Panc1 (cell line): Measurements from ENCODE around the gene FOXP2. TPM values are rescaled to one million over a fixed set of nuclear protein-coding genes. Genes with fewer than 3 reads are reported as not detected.
"Not testable (repeated sequence)": the region's sequence is repeated elsewhere in the genome, so short reads cannot be mapped to it uniquely, and the experiment has no call there.

ENCODE experiments used
- ATAC-seq: fragments of 200-7000 bp; cut with Tn5 transposase; 2 replicates; pipeline ENCODE4 v1.9.1; 2020; ENCODE audit warnings: mild to moderate bottlenecking, moderate library complexity
- BruUV-seq: library from RNA; stranded (reverse); fragments of 400-500 nt; replicated peaks from 2 replicates; lab custom pipeline; 2021; lab: Mats Ljungman, UMichigan
- CTCF ChIA-PET: fragments of 300-600 bp; sonication (Branson Sonifier 250); formaldehyde crosslinking; loops from one replicate; lab custom pipeline; 2022; ENCODE audit warnings: antibody characterized with exemption; lab: Charles Lee
- POLR2A ChIA-PET: fragments of 300-600 bp; sonication (Branson Sonifier 250); formaldehyde crosslinking; loops from one replicate; lab custom pipeline; 2022; ENCODE audit warnings: antibody characterized with exemption; lab: Charles Lee
- DNase-seq: peaks from one replicate; pipeline ENCODE4 v3.0.0-alpha.2; 2010; ENCODE audit warnings: low read depth, low spot score
- H3K27ac ChIP-seq: 2 replicates; pipeline ENCODE4 v1.5.1; 2011; ENCODE audit warnings: mild to moderate bottlenecking, low read length, inconsistent platforms
- H3K27me3 ChIP-seq: fragments of 200-500 bp; sonication (Bioruptor generic); 2 replicates; pipeline ENCODE4 v1.6.0; 2014; ENCODE audit warnings: low read length, inconsistent platforms; ENCODE audit not compliant: control insufficient read depth, insufficient read depth
- H3K36me3 ChIP-seq: fragments of 200-500 bp; sonication (Bioruptor generic); 2 replicates; pipeline ENCODE4 v1.5.1; 2014; ENCODE audit warnings: inconsistent platforms, mild to moderate bottlenecking, low read length, moderate library complexity; ENCODE audit not compliant: control insufficient read depth, insufficient read depth
- H3K4me1 ChIP-seq: 2 replicates; pipeline ENCODE4 v1.5.1; 2011; ENCODE audit warnings: inconsistent platforms, mild to moderate bottlenecking, low read length, moderate library complexity; ENCODE audit not compliant: control insufficient read depth, insufficient read depth
- H3K4me3 ChIP-seq, 2 experiments: 2 replicates each; pipeline ENCODE4 v1.5.1; 2011 to 2012; ENCODE audit warnings: low read depth in 2 of 2, low read length in 2 of 2, mild to moderate bottlenecking in 2 of 2, inconsistent platforms in 1 of 2, moderate library complexity in 1 of 2
- H3K9me3 ChIP-seq: fragments of 200-500 bp; sonication (Bioruptor generic); 2 replicates; pipeline ENCODE4 v1.5.1; 2014; ENCODE audit warnings: low read depth, mild to moderate bottlenecking, inconsistent platforms, low read length, moderate library complexity; ENCODE audit not compliant: control insufficient read depth, insufficient read depth
- CTCF ChIP-seq: fragments of 450-650 bp; IDR thresholded peaks from 2 replicates; pipeline ENCODE4 v1.5.1; 2017; ENCODE audit warnings: mild to moderate bottlenecking
- POLR2AphosphoS5 ChIP-seq: IDR thresholded peaks from 2 replicates; pipeline ENCODE4 v1.6.1; 2012; ENCODE audit warnings: mild to moderate bottlenecking, low read depth, low read length, moderate library complexity
- SIN3A ChIP-seq: IDR thresholded peaks from 2 replicates; pipeline ENCODE4 v1.6.1; 2012; ENCODE audit warnings: low read depth, mild to moderate bottlenecking, low read length, moderate library complexity, borderline replicate concordance; ENCODE audit not compliant: insufficient read depth
- TCF7L2 ChIP-seq: IDR thresholded peaks from 2 replicates; pipeline ENCODE4 v1.6.1; 2011; ENCODE audit warnings: mild to moderate bottlenecking, low read depth, low read length, inconsistent platforms
- in situ Hi-C: cut with HindIII; loops from 2 replicates; pipeline ENCODE4 v1.10.0; 2016; ENCODE audit warnings: low sequenced_read_pairs, low pct_unique_long_range_greater_than_20kb
- intact Hi-C: fragments of 100-400 bp; cut with micrococcal nuclease; formaldehyde crosslinking; loops from one replicate; pipeline ENCODE4 v1.10.0; 2022; ENCODE audit not compliant: unreplicated experiment
- total RNA-seq: library from RNA; stranded (reverse); gene quantifications from one replicate; pipeline ENCODE4 v1.2.1, GENCODE V29; 2021; ENCODE audit not compliant: unreplicated experiment
- TF ChIP-seq, protein P1 (sequence below), 2 experiments: IDR thresholded peaks; 2 replicates each; pipeline ENCODE4 v1.6.1; 2011 to 2012; ENCODE audit warnings: low read depth in 2 of 2, control low read depth in 1 of 2, low read length in 1 of 2, mild to moderate bottlenecking in 1 of 2, moderate library complexity in 1 of 2; ENCODE audit not compliant: insufficient read depth in 1 of 2

Gene FOXP2
- total RNA-seq, 1 experiment from 2014 or later, result 0.54 TPM

DNA sequence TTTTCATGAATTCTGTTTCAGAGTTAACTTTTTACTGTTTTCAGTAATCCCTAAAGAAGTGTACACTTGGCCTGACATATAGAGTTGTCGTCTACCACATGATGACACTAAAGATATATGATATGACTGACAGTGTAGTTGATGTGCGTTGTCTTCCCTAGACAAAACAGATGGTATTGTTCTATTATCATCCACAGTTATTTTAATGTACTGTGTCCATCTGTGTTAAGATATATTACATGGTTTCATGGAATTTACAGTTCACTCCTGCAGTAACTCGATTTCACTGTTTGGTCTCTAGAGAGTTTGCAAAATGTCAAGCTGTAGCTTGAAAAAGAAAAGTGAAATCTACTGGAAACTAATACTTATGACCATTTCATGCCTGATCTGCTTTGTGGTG is 18.1 kb downstream of the FOXP2 start:
- Histone ChIP-seq H3K4me1 (no peaks in the 10 kb centered on the region; the same call in 1 of the 2 replicates), H3K9me3 (no peaks in the 10 kb centered on the region), H3K27me3 (no peaks in the 10 kb centered on the region), H3K4me3 (no peak overlapping the region), H3K27ac (no peak overlapping the region; the same call in 1 of the 2 replicates), H3K36me3 (no peaks in the 10 kb centered on the region; the same call in 1 of the 2 replicates)
- CTCF ChIA-PET, result no interaction called here
- ATAC-seq (no peak), DNase-seq (no peak)
- TF ChIP-seq CTCF (no peak), POLR2AphosphoS5 (no peak), TCF7L2 (no peak), SIN3A (no peak)
- TF ChIP-seq, protein P1, sequence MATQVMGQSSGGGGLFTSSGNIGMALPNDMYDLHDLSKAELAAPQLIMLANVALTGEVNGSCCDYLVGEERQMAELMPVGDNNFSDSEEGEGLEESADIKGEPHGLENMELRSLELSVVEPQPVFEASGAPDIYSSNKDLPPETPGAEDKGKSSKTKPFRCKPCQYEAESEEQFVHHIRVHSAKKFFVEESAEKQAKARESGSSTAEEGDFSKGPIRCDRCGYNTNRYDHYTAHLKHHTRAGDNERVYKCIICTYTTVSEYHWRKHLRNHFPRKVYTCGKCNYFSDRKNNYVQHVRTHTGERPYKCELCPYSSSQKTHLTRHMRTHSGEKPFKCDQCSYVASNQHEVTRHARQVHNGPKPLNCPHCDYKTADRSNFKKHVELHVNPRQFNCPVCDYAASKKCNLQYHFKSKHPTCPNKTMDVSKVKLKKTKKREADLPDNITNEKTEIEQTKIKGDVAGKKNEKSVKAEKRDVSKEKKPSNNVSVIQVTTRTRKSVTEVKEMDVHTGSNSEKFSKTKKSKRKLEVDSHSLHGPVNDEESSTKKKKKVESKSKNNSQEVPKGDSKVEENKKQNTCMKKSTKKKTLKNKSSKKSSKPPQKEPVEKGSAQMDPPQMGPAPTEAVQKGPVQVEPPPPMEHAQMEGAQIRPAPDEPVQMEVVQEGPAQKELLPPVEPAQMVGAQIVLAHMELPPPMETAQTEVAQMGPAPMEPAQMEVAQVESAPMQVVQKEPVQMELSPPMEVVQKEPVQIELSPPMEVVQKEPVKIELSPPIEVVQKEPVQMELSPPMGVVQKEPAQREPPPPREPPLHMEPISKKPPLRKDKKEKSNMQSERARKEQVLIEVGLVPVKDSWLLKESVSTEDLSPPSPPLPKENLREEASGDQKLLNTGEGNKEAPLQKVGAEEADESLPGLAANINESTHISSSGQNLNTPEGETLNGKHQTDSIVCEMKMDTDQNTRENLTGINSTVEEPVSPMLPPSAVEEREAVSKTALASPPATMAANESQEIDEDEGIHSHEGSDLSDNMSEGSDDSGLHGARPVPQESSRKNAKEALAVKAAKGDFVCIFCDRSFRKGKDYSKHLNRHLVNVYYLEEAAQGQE (IDR thresholded peaks at IDR 0.05; ENCODE audit: insufficient read depth in 1 of 2, low read depth in 2 of 2, low read length in 1 of 2), result no peak
- POLR2A ChIA-PET, result interaction anchor here (0.6 kb wide), 1 partner anchor 110 kb away, joined by 3 read pairs; no protein-coding TSS in a partner anchor
- BruUV-seq, result no TSS peak
- intact Hi-C loops (no loop called here), in situ Hi-C loops (no loop called here)

DNA sequence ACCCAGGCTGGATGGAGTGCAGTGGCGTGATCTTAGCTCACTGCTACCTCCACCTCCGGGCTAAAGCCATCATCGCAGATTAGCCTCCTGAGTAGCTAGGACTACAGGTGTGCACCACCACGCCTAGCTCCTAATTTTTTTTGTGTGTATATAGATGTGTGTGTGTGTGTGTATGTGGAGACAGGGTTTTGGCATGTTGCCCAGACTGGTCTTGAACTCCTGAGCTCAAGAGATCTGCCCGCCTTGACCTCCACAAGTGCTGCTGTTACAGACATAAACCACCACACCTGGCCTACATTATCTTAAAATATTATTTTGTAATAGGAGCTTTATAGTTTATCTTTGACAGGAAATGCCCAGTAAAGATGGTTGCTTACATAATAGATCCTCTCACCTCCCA is 25.0 kb downstream of the FOXP2 start:
- ATAC-seq, result no peak
- Histone ChIP-seq H3K4me3 (no peak overlapping the region), H3K27me3 (no peaks in the 10 kb centered on the region), H3K27ac (no peak overlapping the region), H3K9me3 (no peaks in the 10 kb centered on the region), H3K36me3 (no peaks in the 10 kb centered on the region; the same call in 1 of the 2 replicates), H3K4me1 (no peaks in the 10 kb centered on the region)
- DNase-seq, result no peak
- CTCF ChIA-PET, result no interaction called here
- BruUV-seq, result no TSS peak
- in situ Hi-C loops (no loop called here), intact Hi-C loops (no loop called here)
- POLR2A ChIA-PET, result interaction anchor here (0.6 kb wide), 1 partner anchor 29 kb away, joined by 3 read pairs; no protein-coding TSS in a partner anchor
- no peak for TF ChIP-seq SIN3A
- no peak for TF ChIP-seq TCF7L2
- TF ChIP-seq CTCF, result no peak
- TF ChIP-seq POLR2AphosphoS5, result no peak
- TF ChIP-seq, protein P1 (IDR thresholded peaks at IDR 0.05; ENCODE audit: insufficient read depth in 1 of 2, low read depth in 2 of 2, low read length in 1 of 2), result no peak

DNA sequence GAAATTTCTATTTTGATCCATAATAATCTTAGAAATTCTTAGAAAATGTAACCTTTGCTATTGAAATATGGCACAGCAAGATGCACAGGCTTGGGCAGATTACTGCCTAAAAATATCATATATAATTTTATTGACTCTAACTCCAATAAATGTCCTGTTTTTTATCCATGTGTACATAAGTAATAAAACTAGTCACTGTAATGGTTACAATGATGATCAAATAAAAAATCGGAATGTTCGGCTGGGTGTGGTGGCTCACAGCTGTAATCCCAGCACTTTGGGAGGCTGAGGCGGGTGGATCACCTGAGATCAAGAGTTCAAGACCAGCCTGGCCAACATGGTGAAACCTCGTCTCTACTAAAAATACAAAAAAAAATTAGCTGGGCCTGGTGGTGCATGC is 26.3 kb downstream of the FOXP2 start:
- H3K36me3 ChIP-seq, H3K4me3 ChIP-seq, ATAC-seq, H3K27ac ChIP-seq, intact Hi-C loops, BruUV-seq, POLR2A ChIA-PET, H3K4me1 ChIP-seq, H3K27me3 ChIP-seq, CTCF ChIA-PET, DNase-seq, in situ Hi-C loops, H3K9me3 ChIP-seq: not testable (repeated sequence)
